HepG2 (cell line): ENCODE results near the gene CARHSP1. TPM values are rescaled to one million over a fixed set of nuclear protein-coding genes. Genes with fewer than 3 reads are reported as not detected.

Experiments used
- BORCS8-MEF2B ChIP-seq: sonication (generic); formaldehyde crosslinking; IDR thresholded peaks from 2 replicates; pipeline ENCODE4 v1.8.0; 2022; ENCODE audit warnings: mild to moderate bottlenecking, missing genetic modification reagents
- ETV6 ChIP-seq: sonication (generic); formaldehyde crosslinking; conservative IDR thresholded peaks from 2 replicates; pipeline ENCODE4 v1.4.0; 2020; ENCODE audit warnings: missing genetic modification reagents
- FOXP1 ChIP-seq, 2 experiments: fragments of 450-650 bp in 1 of 2; IDR thresholded peaks; 2 replicates each; pipeline ENCODE4 v1.6.1; 2017 to 2018; ENCODE audit warnings: antibody characterized with exemption in 1 of 2
- NBN ChIP-seq: fragments of 450-650 bp; conservative IDR thresholded peaks from 2 replicates; pipeline ENCODE4 v1.6.1; 2017
- NFKBIZ ChIP-seq: IDR thresholded peaks from 2 replicates; pipeline ENCODE4 v1.6.1; 2018; ENCODE audit warnings: missing genetic modification reagents, missing compliant biosample characterization
- NPAS2 ChIP-seq: sonication (generic); formaldehyde crosslinking; IDR thresholded peaks from 2 replicates; pipeline ENCODE4 v1.8.0; 2022; ENCODE audit warnings: mild to moderate bottlenecking, missing genetic modification reagents, borderline replicate concordance
- PLSCR1 ChIP-seq: sonication (generic); formaldehyde crosslinking; IDR thresholded peaks from 2 replicates; pipeline ENCODE4 v1.5.0; 2020; ENCODE audit warnings: missing genetic modification reagents, mild to moderate bottlenecking, borderline replicate concordance
- POLR2G ChIP-seq: fragments of 200-400 bp; formaldehyde crosslinking; IDR thresholded peaks from 2 replicates; pipeline ENCODE4 v1.6.1; 2018; ENCODE audit warnings: mild to moderate bottlenecking, low read depth, low read length, moderate library complexity
- RBM22 ChIP-seq: fragments of 200-400 bp; formaldehyde crosslinking; optimal IDR thresholded peaks from 2 replicates; pipeline ENCODE3; 2017; ENCODE audit warnings: mild to moderate bottlenecking, low read length, moderate library complexity
- RFXAP ChIP-seq: sonication (generic); formaldehyde crosslinking; IDR thresholded peaks from 2 replicates; pipeline ENCODE4 v1.4.0; 2020; ENCODE audit warnings: missing genetic modification reagents, borderline replicate concordance
- ZBTB10 ChIP-seq: sonication (generic); formaldehyde crosslinking; IDR thresholded peaks from 2 replicates; pipeline ENCODE4 v1.4.0; 2020; ENCODE audit warnings: missing genetic modification reagents, borderline replicate concordance
- ZMAT5 ChIP-seq: sonication (generic); formaldehyde crosslinking; IDR thresholded peaks from 2 replicates; pipeline ENCODE4 v1.5.0; 2020; ENCODE audit warnings: mild to moderate bottlenecking, low read depth, missing genetic modification reagents, borderline replicate concordance
- ZMYM3 ChIP-seq: sonication (generic); formaldehyde crosslinking; IDR thresholded peaks from 2 replicates; pipeline ENCODE4 v1.5.1; 2020; ENCODE audit warnings: mild to moderate bottlenecking, missing genetic modification reagents
- ZNF253 ChIP-seq: sonication (generic); formaldehyde crosslinking; IDR thresholded peaks from 2 replicates; pipeline ENCODE4 v1.8.0; 2022; ENCODE audit warnings: mild to moderate bottlenecking, missing genetic modification reagents, borderline replicate concordance
- ZNF343 ChIP-seq: sonication (generic); formaldehyde crosslinking; IDR thresholded peaks from 2 replicates; pipeline ENCODE4 v1.4.0; 2020; ENCODE audit warnings: mild to moderate bottlenecking, missing genetic modification reagents
- ZNF431 ChIP-seq: sonication (generic); formaldehyde crosslinking; IDR thresholded peaks from 2 replicates; pipeline ENCODE4 v1.9.0; 2022; ENCODE audit warnings: missing genetic modification reagents, low read depth, mild to moderate bottlenecking, borderline replicate concordance
- ZNF577 ChIP-seq: sonication (generic); formaldehyde crosslinking; IDR thresholded peaks from 2 replicates; pipeline ENCODE4 v1.4.0; 2020; ENCODE audit warnings: mild to moderate bottlenecking, low read depth, missing genetic modification reagents, borderline replicate concordance
- ZNF737 ChIP-seq: sonication (generic); formaldehyde crosslinking; IDR thresholded peaks from 2 replicates; pipeline ENCODE4 v1.5.0; 2020; ENCODE audit warnings: missing genetic modification reagents, mild to moderate bottlenecking, borderline replicate concordance
- ZNF770 ChIP-seq: sonication (generic); formaldehyde crosslinking; IDR thresholded peaks from 2 replicates; pipeline ENCODE4 v1.5.0; 2020; ENCODE audit warnings: mild to moderate bottlenecking, missing genetic modification reagents
- polyA plus RNA-seq, 8 experiments: library from polyadenylated mRNA; depleted of rRNA in 3 of 8; stranded (reverse) in 7 of 8; unstranded in 1 of 8; fragments of >200 nt; fragmentation: Illumina TruSeq in 4 of 8; extraction: Trizol in 4 of 8; gene quantifications; 2 replicates each; pipeline versions ENCODE4 v1.2.1 to v1.2.3, GENCODE V29; 2011 to 2016; ENCODE audit warnings: low read depth in 4 of 8, missing spikeins in 1 of 8, mixed read lengths in 1 of 8; ENCODE audit not compliant: insufficient read depth in 1 of 8
- total RNA-seq, 5 experiments: library from RNA; depleted of rRNA; stranded (reverse); fragments of >200 nt; fragmentation: Illumina TruSeq; extraction: Trizol; gene quantifications; 2 replicates each; pipeline ENCODE4 v1.2.3, GENCODE V29; 2016; ENCODE audit warnings: low read depth in 1 of 5
- TF ChIP-seq, protein P1 (sequence below): IDR thresholded peaks from 2 replicates; pipeline ENCODE4 v1.6.1; 2016

Gene CARHSP1
- total and polyA plus RNA-seq, 2 of the 13 experiments (the other 11 are each of a cell fraction or from before 2014, with no cell fraction given) = 173 to 345 TPM

DNA sequence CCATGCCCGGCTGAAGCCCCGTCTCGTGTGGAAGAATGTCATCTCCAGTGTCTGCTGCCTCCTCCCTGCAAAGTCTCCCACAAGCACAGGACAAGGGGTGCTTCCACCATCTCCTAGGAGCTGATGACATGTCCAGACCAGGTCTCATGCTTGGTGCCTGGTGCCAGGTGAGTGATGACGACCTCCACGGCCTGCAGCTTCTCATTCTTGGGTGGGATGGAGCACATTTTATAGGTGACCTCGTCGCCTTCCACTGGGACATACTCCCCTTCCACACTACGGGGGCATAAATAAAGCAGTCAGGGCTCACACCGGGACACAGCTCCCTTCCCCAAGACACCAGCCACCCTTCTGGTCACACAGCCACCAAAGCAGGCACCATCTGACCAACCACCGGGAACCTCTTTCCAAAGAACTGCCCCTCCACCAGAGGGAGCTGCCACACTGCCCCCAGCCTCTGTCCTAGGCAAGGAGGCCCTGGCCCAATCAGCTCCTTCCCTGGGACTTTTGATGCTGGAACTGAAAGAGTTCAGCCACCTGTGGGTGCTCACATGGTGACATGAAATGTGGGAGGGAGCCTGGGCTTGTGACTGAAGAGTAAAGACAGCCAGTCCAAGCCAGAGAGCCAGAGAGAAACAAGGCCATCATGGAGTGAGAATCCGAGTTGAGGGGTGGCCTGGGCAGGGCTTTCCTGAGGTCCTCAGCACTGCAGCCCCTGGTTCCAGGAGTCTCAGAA, 13.6 kb downstream of the CARHSP1 start (continued):
- TF ChIP-seq ZNF770 (CRISPR knock-in tag) = no peak
- no peak for TF ChIP-seq ZNF737 (CRISPR knock-in tag)
- peak; percentile 74; the same call in 1 of the 2 replicates for TF ChIP-seq PLSCR1 (CRISPR knock-in tag)
- no peak for TF ChIP-seq NBN
- no peak for TF ChIP-seq RFXAP (CRISPR knock-in tag)
- peak; percentile 90 for TF ChIP-seq RBM22
- TF ChIP-seq FOXP1 (IDR thresholded peaks at IDR 0.05) = no peak
- TF ChIP-seq FOXP1 (CRISPR knock-in tag; IDR thresholded peaks at IDR 0.05) = no peak
- peak; percentile 60; the same call in 1 of the 2 replicates for TF ChIP-seq ZMYM3 (CRISPR knock-in tag)
- no peak for TF ChIP-seq ZBTB10 (CRISPR knock-in tag)
- no peak for TF ChIP-seq NFKBIZ
- 0 out of 2 replicates have a peak, but pooled peaks have one; percentile 17 for TF ChIP-seq ETV6 (CRISPR knock-in tag)
- peak; percentile 59; the same call in 1 of the 2 replicates for TF ChIP-seq BORCS8-MEF2B (CRISPR knock-in tag)
- no peak for TF ChIP-seq ZNF253
- TF ChIP-seq, protein P1, sequence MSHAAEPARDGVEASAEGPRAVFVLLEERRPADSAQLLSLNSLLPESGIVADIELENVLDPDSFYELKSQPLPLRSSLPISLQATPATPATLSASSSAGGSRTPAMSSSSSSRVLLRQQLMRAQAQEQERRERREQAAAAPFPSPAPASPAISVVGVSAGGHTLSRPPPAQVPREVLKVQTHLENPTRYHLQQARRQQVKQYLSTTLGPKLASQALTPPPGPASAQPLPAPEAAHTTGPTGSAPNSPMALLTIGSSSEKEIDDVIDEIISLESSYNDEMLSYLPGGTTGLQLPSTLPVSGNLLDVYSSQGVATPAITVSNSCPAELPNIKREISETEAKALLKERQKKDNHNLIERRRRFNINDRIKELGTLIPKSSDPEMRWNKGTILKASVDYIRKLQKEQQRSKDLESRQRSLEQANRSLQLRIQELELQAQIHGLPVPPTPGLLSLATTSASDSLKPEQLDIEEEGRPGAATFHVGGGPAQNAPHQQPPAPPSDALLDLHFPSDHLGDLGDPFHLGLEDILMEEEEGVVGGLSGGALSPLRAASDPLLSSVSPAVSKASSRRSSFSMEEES = 0 out of 2 replicates have a peak, but pooled peaks have one; percentile 24
- peak; percentile 68; the same call in 1 of the 2 replicates for TF ChIP-seq ZNF431 (CRISPR knock-in tag)
- no peak for TF ChIP-seq ZNF343
- peak; percentile 57; the same call in 1 of the 2 replicates for TF ChIP-seq POLR2G
- no peak for TF ChIP-seq NPAS2 (CRISPR knock-in tag)
- TF ChIP-seq ZMAT5 (CRISPR knock-in tag) = no peak
- no peak for TF ChIP-seq ZNF577 (CRISPR knock-in tag)
